ENCODE data around the gene LPP.

LPP gene

DNA sequence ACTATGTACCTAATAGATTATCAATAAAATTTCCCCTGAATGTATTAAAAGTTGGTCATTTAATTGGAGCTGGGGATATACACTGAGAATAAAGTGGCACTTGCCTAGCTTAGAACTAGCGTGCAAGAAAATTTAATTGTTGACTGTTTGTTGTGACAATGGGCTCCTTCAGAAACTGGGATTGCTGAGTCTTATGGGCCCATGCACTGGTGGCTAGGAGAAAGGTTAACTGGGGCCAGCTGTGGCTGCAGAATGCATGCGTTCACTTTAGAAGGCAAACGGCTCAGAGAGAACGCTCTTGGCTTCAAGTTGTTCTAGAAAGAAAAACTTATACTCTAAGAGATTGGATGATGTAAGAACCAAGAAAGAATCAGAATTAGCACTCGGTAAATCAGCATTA is 18.7 kb upstream of the LPP start:
- DNase-seq (ENCODE audit: low read depth in 2 of 2), result no peak

GRCh38 chr3:188137051-188137450 is 16.9 kb upstream of the LPP start:
- DNase-seq (ENCODE audit: low read depth in 2 of 2), result no peak

DNA sequence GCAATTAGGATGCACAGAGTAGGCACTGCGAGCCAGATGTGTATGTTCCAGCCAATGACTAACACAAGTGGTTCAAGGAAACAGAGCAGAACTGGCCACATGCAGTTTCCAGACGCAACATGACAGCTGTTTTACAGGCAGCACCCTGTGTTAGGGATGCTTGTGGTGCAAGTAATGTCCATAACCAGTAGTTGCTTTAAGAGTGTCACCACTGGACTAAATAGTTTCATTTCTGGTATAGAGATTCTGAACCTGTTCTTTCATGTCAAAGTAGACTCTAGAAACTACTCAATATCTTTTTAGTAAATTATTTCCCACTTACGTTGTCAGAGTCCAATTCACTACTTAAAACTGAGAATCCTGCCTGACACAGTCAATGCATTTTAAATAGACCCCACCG is 14.5 kb upstream of the LPP start:
- DNase-seq (ENCODE audit: low read depth in 2 of 2), result no peak

GRCh38 chr3:188146219-188146618 is 7.7 kb upstream of the LPP start:
- DNase-seq (ENCODE audit: low read depth in 2 of 2), result no peak

DNA sequence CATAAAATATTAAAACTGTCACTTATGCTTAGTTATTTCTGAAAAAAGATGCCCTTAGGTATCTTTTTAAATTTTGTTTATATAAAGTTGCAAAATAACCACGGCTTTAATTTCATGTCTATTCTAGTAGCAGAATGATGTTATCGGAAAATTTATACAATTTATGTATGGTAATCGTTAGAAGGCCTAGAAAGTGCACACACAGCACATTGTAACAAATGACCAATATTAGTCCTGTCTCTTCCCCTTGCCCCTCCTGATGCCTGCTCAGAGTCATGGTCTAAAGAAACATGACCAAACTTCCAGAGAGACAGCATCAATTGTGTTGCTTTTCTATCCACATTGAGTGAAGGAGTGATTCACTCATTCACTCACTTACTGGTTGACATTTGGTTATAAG is 6.2 kb upstream of the LPP start:
- DNase-seq (ENCODE audit: low read depth in 2 of 2), result no peak

- DNase-seq (ENCODE audit: low read depth in 2 of 2), result no peak
These were observed 5.6 kb upstream of the LPP start for GRCh38 chr3:188148318-188148717.

DNA sequence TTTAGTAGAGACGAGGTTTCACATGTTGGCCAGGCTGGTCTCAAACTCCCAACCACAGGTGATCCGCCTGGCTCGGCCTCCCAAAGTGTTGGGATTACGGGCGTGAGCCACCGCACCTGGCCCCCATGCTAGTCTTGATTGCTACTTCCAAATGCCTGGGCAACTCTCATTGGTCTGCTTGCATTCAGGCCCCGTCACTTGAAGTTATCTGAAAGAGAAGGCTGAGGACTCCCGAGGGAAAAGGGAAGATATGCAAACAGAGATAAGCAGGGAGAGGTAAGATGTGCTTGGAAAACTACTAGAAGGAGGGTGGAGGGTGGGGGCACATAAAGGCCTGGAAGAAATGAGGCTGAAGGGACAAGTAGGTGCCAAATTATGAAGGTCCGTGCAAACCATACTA is 4.4 kb upstream of the LPP start:
- no peak for DNase-seq (ENCODE audit: low read depth in 2 of 2)

DNA sequence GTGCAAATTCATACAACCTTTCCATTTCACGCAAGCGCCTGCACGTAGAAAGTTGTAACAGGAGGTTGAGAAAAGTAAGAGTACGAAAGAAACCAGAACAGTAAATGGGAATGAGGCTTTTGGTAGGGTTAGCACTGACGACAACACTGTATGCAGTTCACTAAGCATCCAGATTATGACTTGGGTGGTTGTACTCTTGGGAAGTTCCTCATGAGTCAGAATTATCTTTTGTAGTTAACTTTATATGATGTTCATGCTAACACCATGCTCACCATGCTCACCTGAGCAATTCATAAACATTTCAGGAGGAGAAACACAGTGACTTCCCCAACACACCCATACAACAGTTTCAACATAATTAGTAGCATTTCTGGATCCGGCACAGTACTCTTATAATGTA is 3.0 kb upstream of the LPP start:
- DNase-seq (ENCODE audit: low read depth in 2 of 2), result no peak

DNA sequence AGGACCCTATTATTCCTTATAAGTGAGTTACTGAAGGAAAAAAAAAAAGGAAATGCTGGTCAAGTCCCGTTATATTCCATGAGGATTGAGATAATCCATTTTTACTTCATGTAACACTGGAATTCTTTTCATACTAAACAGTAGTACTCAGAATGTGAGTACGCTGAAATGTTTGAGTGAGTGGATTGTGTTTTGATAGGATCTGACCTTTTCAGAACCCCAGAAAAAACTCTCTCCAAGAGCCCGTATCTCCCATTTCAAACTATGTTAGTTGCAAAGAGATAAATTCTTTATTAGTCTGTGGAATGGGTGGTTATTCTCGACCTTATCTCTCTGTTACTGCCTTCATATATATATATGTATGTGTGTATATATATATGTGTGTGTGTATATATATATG is 2.5 kb upstream of the LPP start:
- no peak for DNase-seq (ENCODE audit: low read depth in 2 of 2)

DNA sequence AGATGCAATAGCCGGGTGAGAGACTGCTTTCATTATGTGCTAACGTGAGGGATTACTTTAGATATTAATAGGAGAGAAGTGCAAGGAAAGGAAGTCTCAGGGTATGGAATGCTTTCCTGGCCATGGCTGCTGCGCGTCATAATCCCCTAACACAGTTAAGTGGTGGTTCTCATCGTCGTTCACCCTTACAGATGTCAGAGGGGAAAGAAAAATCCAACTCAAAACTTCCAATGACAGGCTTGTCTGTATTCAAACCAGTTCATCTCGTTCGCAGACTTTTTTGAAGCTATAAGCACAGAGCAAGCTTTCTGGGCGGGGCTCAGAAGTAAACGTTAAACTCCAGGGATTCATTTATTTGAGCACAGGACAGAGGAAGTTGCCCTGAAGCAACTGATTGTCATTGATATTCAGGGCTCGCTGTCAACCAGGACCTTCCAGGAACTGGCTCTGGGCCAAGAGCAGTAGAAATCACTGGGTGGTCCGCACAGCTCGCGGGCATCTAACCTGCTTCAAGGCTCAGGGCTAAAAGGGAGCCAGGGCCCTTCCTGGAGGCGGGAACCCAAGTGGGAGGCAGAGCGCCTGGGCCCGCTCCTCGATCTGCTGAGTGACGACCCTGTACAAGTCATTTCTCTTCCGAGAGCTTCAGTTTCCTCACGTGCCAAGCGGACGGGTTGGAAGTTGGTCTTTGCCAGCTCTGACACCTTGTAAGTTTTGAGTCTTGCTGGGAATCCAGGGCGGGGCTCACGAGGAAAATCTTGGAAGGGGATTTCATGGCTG is 1.1 kb upstream of the LPP start:
- no peak for DNase-seq (ENCODE audit: low read depth in 2 of 2)

GRCh38 chr3:188153437-188154013 is 432 bp upstream of the LPP start:
- peak in 1 of 2 donors; percentile 19 for DNase-seq (ENCODE audit: low read depth in 2 of 2)

DNA sequence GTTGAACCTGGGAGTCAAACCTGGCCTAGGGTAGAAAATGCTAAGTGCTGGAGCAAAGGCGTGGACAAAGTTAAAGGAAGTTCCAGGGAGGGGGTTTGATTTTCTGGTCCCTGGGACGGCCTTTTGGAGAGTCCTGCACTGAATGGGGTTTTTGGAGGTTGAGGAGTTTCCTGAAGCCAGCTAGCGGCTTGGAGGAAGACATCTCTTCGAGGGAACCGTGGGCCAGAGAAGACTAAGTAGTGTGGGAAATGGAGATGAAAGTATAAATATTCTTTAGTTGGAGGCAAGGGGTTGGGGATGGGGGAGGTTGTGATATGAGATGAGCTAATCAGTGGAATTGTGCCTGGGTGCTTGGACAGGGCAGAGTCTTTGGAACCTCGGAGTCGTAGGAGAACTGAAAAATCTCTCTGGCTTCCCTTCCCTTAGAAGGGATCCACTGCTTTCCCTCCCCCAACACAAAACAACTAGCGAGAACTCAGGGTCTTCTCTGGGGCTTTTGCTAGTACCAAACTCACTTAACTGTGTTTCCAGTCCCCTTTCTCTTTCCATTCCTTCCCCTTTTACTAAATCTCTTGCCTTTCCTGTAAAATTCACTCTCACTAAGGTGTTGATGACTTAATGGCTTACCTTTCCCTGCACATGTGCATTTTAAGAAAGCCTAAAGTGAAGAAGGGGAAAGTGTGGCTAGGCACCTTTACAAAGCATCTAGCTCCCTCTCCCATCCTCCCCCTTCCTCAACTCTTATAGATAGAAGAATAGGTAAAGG is 1.0 kb downstream of the LPP start:
- DNase-seq (ENCODE audit: low read depth in 2 of 2), result no peak

DNA sequence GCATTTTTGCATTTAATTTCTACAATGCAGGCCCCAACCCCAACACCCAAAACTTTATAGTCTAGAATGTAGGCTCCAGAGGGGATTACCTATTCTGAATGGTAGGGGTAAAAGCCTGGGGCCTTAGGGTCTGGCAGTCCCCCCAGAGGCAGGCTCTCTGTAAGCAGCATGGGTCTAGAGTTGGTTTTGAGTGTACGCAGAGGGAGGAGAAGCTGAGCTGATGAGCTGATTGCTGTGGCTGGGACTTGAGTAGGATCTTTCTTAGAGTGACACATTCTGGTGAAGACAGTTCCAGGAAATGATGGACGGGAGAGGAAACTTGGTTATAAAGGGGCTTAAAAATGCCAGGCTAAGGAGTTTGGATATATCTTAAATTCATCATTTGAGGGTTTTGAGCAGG is 2.1 kb downstream of the LPP start:
- DNase-seq (ENCODE audit: low read depth in 2 of 2), result no peak

DNA sequence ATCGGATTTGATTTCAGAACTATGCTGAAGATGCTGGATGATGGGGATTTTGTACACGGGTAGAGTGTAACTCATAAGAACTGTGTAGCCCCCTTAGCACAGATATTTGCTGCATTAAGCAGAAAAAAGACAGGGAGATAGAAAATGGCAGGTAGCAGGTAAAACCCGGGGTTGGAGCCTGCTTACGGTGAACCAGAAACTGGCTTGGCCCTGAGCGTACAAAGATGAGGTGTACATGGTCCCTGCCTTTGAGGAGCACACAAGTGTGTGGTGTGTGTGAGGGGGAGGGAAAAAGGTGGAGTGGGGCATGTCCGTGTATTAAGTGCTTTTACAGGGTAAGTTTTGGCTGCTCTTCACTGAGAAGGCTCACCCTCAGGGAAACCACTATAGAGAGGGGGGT is 3.5 kb downstream of the LPP start:
- DNase-seq (ENCODE audit: low read depth in 2 of 2), result no peak

- no peak for DNase-seq (ENCODE audit: low read depth in 2 of 2)
These were observed 4.0 kb downstream of the LPP start for GRCh38 chr3:188157971-188158370.

DNA sequence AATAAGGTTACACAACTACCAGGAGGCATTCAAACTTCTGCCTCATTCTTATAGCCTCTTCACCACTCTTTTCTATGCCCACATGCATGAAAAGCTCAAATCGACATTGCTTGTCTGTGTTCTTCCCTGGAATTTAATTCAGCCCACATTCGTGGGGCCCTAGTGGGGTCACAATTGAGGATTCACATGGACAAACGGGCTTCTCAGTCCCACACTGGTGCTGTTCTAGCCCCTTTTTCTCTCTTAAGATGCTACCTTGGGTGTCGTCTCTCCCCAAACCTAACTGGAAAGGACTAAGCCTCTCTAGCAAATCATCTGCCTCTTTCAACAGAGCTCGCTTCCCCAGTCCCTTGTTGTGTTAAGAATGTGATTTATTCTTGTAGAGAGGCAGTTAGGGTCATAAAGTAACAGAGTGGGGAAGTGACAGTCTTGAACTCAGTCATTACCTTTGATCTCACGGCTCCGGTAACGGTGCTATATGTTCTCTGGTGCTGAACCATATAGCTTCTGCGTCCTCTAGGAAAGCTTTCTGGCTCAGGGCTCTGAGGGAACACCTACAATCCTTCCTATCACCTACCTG is 4.9 kb downstream of the LPP start:
- no peak for DNase-seq (ENCODE audit: low read depth in 2 of 2)

DNA sequence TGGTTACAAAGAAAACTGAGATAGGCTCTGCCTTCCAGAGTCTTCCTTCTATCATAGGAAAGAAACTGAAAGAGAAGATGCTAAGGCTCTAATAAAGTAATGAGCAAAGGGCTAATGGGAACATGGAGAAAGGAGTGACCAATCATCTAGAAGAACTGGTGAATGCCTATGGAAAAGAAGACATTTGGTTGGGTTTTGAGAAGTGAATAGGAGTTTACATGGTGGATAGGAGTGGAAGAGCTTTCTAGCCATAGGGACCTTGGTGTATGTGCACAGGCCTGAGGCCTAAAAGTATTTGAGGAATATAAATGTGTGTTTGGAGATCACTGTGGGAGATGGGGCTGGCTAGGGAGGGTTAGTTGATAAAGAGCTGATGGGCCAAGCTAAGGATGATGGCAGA is 6.8 kb downstream of the LPP start:
- no peak for DNase-seq (ENCODE audit: low read depth in 2 of 2)

GRCh38 chr3:188164248-188164687 is 10.3 kb downstream of the LPP start:
- peak in 1 of 2 donors; percentile 21 for DNase-seq (ENCODE audit: low read depth in 2 of 2)

DNA sequence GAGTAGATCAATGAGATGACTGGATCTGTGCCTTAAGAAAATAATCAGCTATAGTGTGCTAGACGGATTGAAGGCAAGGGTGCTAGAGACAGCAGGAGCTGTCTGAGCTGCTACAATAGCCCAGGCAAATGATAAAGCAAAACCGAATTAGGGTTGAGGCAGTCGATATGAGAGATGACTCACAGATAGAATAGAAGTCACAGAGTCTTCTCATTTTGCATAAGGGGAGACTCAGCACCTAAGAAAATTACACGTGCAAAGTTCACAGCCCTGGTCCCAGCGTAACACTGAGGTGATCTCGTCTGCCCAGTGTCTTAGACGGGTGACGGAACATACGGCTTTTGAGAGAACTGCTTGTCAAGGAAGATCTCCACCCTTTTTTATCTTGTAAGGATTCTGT is 11.6 kb downstream of the LPP start:
- DNase-seq (ENCODE audit: low read depth in 2 of 2), result no peak

- DNase-seq (ENCODE audit: low read depth in 2 of 2), result no peak
These were observed 12.5 kb downstream of the LPP start for GRCh38 chr3:188166441-188166840.

GRCh38 chr3:188168186-188168585 is 14.2 kb downstream of the LPP start:
- no peak for DNase-seq (ENCODE audit: low read depth in 2 of 2)

DNA sequence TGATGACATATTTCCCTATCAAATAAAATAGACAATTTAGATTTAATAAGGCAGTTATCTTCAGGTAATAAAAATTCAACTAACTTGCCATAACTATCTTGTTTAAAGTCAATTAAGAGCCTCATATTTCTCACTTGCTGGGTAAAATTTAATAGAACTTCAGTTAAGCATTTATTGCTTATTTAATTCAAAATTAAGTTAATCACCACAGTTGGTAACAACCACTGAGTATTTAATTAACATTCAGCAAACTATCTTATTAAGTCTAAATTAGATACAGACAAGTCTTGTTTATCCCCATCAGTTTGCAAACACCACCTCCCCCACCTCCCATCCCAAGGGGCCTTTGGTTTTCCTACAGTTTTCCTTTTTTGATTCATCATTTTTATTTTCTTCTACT is 14.7 kb downstream of the LPP start:
- DNase-seq (ENCODE audit: low read depth in 2 of 2), result no peak

Data from stimulated activated CD4-positive, alpha-beta T cell treated with anti-CD3 and anti-CD28 coated beads, Interleukin-15, amount 100 ng/mL, for 48 hours (primary cell).